Uterus (tissue), 4 donors: ENCODE data around the gene LYVE1. TPM values are rescaled to one million over a fixed set of nuclear protein-coding genes. Genes with fewer than 3 reads are reported as not detected.

ENCODE experiments used
- DNase-seq, 2 donors: peaks; one replicate each; pipeline ENCODE4 v3.0.0-alpha.2; 2019 to 2020
- H3K27ac ChIP-seq, 2 donors: fragments of 200-600 bp; sonication (generic); 1 replicate in 1 of 2; 2 replicates in 1 of 2; pipeline ENCODE4 v1.5.1; 2016 to 2018
- H3K27me3 ChIP-seq, 2 donors: fragments of 200-600 bp; sonication (generic); one replicate each; pipeline ENCODE4 v1.5.1; 2018 to 2019; ENCODE audit warnings: control low read depth in 1 of 2
- H3K36me3 ChIP-seq, 2 donors: fragments of 200-600 bp; sonication (generic); one replicate each; pipeline ENCODE4 v1.5.1; 2019; ENCODE audit warnings: control low read depth in 1 of 2
- H3K4me1 ChIP-seq, 2 donors: fragments of 200-600 bp; sonication (generic); one replicate each; pipeline ENCODE4 v1.5.1; 2018 to 2019; ENCODE audit warnings: control low read depth in 1 of 2
- H3K4me3 ChIP-seq, 2 donors: fragments of 200-600 bp; sonication (generic); 1 replicate in 1 of 2; 2 replicates in 1 of 2; pipeline ENCODE4 v1.5.1; 2018 to 2019; ENCODE audit warnings: mild to moderate bottlenecking in 1 of 2
- H3K9me3 ChIP-seq, 2 donors: fragments of 200-600 bp; sonication (generic); one replicate each; pipeline ENCODE4 v1.5.1; 2019; ENCODE audit warnings: control low read depth in 1 of 2
- CTCF ChIP-seq, 4 experiments: fragments of 200-600 bp in 2 of 4; fragments of 450-650 bp in 2 of 4; sonication (generic) in 2 of 4; IDR thresholded peaks; one replicate each; pipeline ENCODE4 v1.5.1; 2016 to 2019; ENCODE audit warnings: antibody characterized with exemption in 4 of 4, mild to moderate bottlenecking in 2 of 4, moderate library complexity in 1 of 4
- POLR2A ChIP-seq, 2 donors: fragments of 450-650 bp; IDR thresholded peaks; one replicate each; pipeline ENCODE4 v1.6.1; 2016; ENCODE audit warnings: antibody characterized with exemption in 2 of 2, mild to moderate bottlenecking in 1 of 2, moderate library complexity in 1 of 2
- intact Hi-C: fragments of 100-400 bp; cut with DNase I; formaldehyde crosslinking; loops from one replicate; pipeline ENCODE4 v1.15.1; 2023; ENCODE audit warnings: low total_unique reads
- total RNA-seq, 4 donors: library from RNA; depleted of rRNA in 3 of 4; stranded (reverse); fragments of >200 nt in 3 of 4; gene quantifications; one replicate each; pipeline versions ENCODE4 v1.1.0 to v1.2.4, GENCODE V29; 2014 to 2023
- donor health status: DM: yes; HTN: yes; CAD: no.

LYVE1 gene
- total RNA-seq, 4 donors from 2014 or later = 12.8 to 154 (median 44.0) TPM

GRCh38 chr11:10607462-10608132, 39.1 kb upstream of the LYVE1 start:
- H3K27me3 ChIP-seq = no peaks in the 10 kb centered on the region
- H3K4me3 ChIP-seq = no peak overlapping the region
- no peaks in the 10 kb centered on the region for H3K4me1 ChIP-seq
- intact Hi-C loops = no loop called here
- DNase-seq = no peak
- TF ChIP-seq POLR2A (IDR thresholded peaks at IDR 0.05) (no peak), CTCF (IDR thresholded peaks at IDR 0.05) (no peak)
- H3K27ac ChIP-seq = peak overlapping the region in 1 of 2 donors; percentile 78
- no peaks in the 10 kb centered on the region for H3K36me3 ChIP-seq
- H3K9me3 ChIP-seq = no peaks in the 10 kb centered on the region

GRCh38 chr11:10606536-10607208, 38.2 kb upstream of the LYVE1 start:
- intact Hi-C loops = no loop called here
- Histone ChIP-seq H3K9me3 (no peaks in the 10 kb centered on the region), H3K36me3 (no peaks in the 10 kb centered on the region), H3K27me3 (no peaks in the 10 kb centered on the region), H3K4me3 (no peak overlapping the region), H3K27ac (peak overlapping the region; percentile 77 to 78), H3K4me1 (no peaks in the 10 kb centered on the region)
- TF ChIP-seq POLR2A (IDR thresholded peaks at IDR 0.05) (no peak), CTCF (IDR thresholded peaks at IDR 0.05) (no peak)
- no peak for DNase-seq

- Histone ChIP-seq H3K36me3 (no peaks in the 10 kb centered on the region), H3K4me1 (no peaks in the 10 kb centered on the region), H3K27ac (peak overlapping the region; percentile 77 to 78), H3K9me3 (no peaks in the 10 kb centered on the region), H3K4me3 (no peak overlapping the region), H3K27me3 (no peaks in the 10 kb centered on the region)
- TF ChIP-seq CTCF (IDR thresholded peaks at IDR 0.05) (no peak), POLR2A (IDR thresholded peaks at IDR 0.05) (no peak)
- no peak for DNase-seq
- intact Hi-C loops = no loop called here
These were observed 37.5 kb upstream of the LYVE1 start for GRCh38 chr11:10605941-10606381.

- no peaks in the 10 kb centered on the region for H3K27me3 ChIP-seq
- no peaks in the 10 kb centered on the region for H3K9me3 ChIP-seq
- H3K4me1 ChIP-seq = no peaks in the 10 kb centered on the region
- TF ChIP-seq CTCF (IDR thresholded peaks at IDR 0.05) = no peak
- no peak overlapping the region for H3K4me3 ChIP-seq
- peak overlapping the region; percentile 77 to 78 for H3K27ac ChIP-seq
- no peaks in the 10 kb centered on the region for H3K36me3 ChIP-seq
- no peak for DNase-seq
- intact Hi-C loops = no loop called here
These were observed 36.3 kb upstream of the LYVE1 start for GRCh38 chr11:10604798-10605197.

GRCh38 chr11:10604340-10604748, 35.9 kb upstream of the LYVE1 start:
- intact Hi-C loops = no loop called here
- Histone ChIP-seq H3K4me1 (no peaks in the 10 kb centered on the region), H3K36me3 (no peaks in the 10 kb centered on the region), H3K4me3 (no peak overlapping the region), H3K9me3 (no peaks in the 10 kb centered on the region), H3K27me3 (no peaks in the 10 kb centered on the region), H3K27ac (peak overlapping the region; percentile 77 to 78)
- TF ChIP-seq POLR2A (IDR thresholded peaks at IDR 0.05) (no peak), CTCF (IDR thresholded peaks at IDR 0.05) (no peak)
- peak; percentile 57 to 63 for DNase-seq
